H1 (cell line): ENCODE measurements around the gene ZBTB11. TPM values are rescaled to one million over a fixed set of nuclear protein-coding genes. Genes with fewer than 3 reads are reported as not detected.

Source experiments
- BACH1 ChIP-seq: IDR thresholded peaks from 2 replicates; pipeline ENCODE4 v1.6.1; 2012; ENCODE audit warnings: low read length, improper control_type of control experiment
- MAFK ChIP-seq: IDR thresholded peaks from 2 replicates; pipeline ENCODE4 v1.6.1; 2012; ENCODE audit warnings: low read depth, mild to moderate bottlenecking, improper control_type of control experiment, low read length
- polyA plus RNA-seq, 7 experiments: library from polyadenylated mRNA; depleted of rRNA in 3 of 7; stranded (reverse) in 5 of 7; unstranded in 2 of 7; fragments of >200 nt in 5 of 7; fragments of 200-250 nt in 2 of 7; gene quantifications; 1 replicate in 5 of 7; 2 replicates in 1 of 7; 4 replicates in 1 of 7; pipeline versions ENCODE4 v1.2.1 to v1.2.3, GENCODE V29; 2011 to 2013; ENCODE audit warnings: missing spikeins in 2 of 7, mixed read lengths in 2 of 7
- total RNA-seq: library from RNA; stranded (reverse); fragmentation: NEBNext Ultra II Directional; extraction: Animal tissue kit (Norgen Biotek cat#: 25700); gene quantifications from 2 replicates; pipeline ENCODE4 v1.2.1, GENCODE V29; 2021
- TF ChIP-seq, protein P1 (sequence below): fragments of 300-600 bp; sonication (generic); IDR thresholded peaks from 2 replicates; pipeline ENCODE4 v1.7.1; 2012; ENCODE audit warnings: low read length, moderate library complexity, mild to moderate bottlenecking, inconsistent platforms; ENCODE audit not compliant: insufficient replicate concordance

The ZBTB11 gene
- total and polyA plus RNA-seq, 2 of the 8 experiments (the other 6 are each of a cell fraction or from before 2014, with no cell fraction given): 3.0 to 14.0 TPM

DNA sequence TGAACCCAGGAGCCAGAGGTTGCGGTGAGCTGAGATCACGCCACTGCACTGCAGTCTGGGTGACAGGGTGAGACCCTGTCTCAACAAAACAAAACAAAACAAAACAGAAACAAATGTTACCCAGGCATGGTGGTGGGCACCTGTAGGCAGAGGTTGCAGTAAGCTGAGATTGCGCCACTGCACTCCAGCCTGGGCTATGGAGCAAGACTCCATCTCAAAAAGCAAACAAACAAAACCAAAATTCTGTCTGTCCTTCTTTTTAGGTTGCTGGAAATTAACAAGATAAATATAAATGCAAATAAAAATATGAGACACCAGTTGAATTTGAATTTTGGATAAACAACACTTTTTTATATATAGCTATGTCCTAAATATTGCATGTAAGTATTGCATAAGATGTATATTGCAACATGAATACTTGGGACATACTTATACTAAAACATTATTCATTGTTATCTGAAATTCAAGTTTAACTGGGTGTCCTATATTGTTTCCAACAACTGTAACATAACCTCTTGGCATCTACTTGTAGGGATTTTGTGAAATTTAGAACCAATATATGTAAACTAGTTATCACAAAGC lies 42.8 kb upstream of the ZBTB11 start (continued):
- TF ChIP-seq MAFK (no peak), BACH1 (no peak)
- TF ChIP-seq, protein P1, sequence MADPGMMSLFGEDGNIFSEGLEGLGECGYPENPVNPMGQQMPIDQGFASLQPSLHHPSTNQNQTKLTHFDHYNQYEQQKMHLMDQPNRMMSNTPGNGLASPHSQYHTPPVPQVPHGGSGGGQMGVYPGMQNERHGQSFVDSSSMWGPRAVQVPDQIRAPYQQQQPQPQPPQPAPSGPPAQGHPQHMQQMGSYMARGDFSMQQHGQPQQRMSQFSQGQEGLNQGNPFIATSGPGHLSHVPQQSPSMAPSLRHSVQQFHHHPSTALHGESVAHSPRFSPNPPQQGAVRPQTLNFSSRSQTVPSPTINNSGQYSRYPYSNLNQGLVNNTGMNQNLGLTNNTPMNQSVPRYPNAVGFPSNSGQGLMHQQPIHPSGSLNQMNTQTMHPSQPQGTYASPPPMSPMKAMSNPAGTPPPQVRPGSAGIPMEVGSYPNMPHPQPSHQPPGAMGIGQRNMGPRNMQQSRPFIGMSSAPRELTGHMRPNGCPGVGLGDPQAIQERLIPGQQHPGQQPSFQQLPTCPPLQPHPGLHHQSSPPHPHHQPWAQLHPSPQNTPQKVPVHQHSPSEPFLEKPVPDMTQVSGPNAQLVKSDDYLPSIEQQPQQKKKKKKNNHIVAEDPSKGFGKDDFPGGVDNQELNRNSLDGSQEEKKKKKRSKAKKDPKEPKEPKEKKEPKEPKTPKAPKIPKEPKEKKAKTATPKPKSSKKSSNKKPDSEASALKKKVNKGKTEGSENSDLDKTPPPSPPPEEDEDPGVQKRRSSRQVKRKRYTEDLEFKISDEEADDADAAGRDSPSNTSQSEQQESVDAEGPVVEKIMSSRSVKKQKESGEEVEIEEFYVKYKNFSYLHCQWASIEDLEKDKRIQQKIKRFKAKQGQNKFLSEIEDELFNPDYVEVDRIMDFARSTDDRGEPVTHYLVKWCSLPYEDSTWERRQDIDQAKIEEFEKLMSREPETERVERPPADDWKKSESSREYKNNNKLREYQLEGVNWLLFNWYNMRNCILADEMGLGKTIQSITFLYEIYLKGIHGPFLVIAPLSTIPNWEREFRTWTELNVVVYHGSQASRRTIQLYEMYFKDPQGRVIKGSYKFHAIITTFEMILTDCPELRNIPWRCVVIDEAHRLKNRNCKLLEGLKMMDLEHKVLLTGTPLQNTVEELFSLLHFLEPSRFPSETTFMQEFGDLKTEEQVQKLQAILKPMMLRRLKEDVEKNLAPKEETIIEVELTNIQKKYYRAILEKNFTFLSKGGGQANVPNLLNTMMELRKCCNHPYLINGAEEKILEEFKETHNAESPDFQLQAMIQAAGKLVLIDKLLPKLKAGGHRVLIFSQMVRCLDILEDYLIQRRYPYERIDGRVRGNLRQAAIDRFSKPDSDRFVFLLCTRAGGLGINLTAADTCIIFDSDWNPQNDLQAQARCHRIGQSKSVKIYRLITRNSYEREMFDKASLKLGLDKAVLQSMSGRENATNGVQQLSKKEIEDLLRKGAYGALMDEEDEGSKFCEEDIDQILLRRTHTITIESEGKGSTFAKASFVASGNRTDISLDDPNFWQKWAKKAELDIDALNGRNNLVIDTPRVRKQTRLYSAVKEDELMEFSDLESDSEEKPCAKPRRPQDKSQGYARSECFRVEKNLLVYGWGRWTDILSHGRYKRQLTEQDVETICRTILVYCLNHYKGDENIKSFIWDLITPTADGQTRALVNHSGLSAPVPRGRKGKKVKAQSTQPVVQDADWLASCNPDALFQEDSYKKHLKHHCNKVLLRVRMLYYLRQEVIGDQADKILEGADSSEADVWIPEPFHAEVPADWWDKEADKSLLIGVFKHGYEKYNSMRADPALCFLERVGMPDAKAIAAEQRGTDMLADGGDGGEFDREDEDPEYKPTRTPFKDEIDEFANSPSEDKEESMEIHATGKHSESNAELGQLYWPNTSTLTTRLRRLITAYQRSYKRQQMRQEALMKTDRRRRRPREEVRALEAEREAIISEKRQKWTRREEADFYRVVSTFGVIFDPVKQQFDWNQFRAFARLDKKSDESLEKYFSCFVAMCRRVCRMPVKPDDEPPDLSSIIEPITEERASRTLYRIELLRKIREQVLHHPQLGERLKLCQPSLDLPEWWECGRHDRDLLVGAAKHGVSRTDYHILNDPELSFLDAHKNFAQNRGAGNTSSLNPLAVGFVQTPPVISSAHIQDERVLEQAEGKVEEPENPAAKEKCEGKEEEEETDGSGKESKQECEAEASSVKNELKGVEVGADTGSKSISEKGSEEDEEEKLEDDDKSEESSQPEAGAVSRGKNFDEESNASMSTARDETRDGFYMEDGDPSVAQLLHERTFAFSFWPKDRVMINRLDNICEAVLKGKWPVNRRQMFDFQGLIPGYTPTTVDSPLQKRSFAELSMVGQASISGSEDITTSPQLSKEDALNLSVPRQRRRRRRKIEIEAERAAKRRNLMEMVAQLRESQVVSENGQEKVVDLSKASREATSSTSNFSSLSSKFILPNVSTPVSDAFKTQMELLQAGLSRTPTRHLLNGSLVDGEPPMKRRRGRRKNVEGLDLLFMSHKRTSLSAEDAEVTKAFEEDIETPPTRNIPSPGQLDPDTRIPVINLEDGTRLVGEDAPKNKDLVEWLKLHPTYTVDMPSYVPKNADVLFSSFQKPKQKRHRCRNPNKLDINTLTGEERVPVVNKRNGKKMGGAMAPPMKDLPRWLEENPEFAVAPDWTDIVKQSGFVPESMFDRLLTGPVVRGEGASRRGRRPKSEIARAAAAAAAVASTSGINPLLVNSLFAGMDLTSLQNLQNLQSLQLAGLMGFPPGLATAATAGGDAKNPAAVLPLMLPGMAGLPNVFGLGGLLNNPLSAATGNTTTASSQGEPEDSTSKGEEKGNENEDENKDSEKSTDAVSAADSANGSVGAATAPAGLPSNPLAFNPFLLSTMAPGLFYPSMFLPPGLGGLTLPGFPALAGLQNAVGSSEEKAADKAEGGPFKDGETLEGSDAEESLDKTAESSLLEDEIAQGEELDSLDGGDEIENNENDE: no peak
